ENCODE results near the gene HMGA1. TPM values are rescaled to one million over a fixed set of nuclear protein-coding genes. Genes with fewer than 3 reads are reported as not detected.

Gene HMGA1
- total and polyA plus RNA-seq, 10 of the 15 experiments (the other 5 are each of a cell fraction or from before 2014, with no cell fraction given): 13.4 to 885 (median 508) TPM

DNA sequence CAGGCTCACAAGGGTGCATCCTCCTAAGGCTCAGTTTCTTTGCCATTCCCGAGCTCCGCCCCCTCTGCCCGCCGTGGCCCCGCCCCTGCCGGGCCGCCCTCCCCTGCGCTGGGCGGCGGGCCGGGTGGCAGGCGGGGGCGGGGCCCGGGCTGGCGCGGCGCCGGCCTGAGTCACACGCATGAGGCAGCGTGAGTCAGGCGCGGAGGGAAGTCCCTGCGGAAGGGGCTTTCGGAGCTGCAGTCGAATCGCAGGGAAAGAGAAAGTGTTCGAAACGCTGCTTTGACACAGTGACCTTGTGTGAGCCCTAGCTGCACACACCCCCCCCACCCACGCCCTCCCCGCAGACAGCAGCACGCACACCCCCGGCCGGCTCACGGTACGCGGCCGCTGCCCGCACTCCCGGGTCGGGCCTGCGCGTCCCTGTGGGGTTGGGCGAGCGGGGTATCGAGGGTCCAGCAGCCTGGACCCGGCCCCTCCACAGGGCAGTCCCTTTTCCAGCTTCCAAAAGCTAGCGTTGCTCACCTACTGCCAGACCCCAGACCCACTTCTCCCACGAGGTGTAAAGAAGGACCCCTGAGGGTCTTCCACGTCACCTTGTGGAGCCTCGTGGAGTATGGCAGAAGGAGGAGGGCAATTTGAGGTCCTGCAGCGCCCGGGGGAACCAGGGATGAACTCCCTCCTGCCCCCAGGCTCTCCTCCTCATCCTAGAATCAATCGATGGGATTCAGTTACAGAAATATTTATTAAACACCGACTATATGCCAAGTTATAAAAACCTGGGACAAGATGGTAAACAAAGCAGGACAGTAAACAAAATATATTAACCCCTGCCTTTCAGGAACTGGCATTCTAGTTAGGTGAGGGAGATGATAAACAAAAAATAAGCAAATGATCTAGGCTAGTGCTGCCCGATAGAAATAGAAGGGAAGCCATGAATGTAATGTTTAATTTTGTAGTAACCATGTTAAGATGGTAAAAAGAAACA is 12.4 kb upstream of the HMGA1 start (continued):
- TF ChIP-seq EZH2 (IDR thresholded peaks at IDR 0.05; ENCODE audit: borderline replicate concordance, control insufficient read depth, low read depth, low read length): no peak
- 0 out of 2 replicates have a peak, but pooled peaks have one; percentile 66 for TF ChIP-seq LARP7 (IDR thresholded peaks at IDR 0.05)
- TF ChIP-seq MEF2A (IDR thresholded peaks at IDR 0.05; ENCODE audit: insufficient read depth, low read depth, low read length): 0 out of 2 replicates have a peak, but pooled peaks have one; percentile 42
- peak; percentile 55; the same call in 1 of the 3 replicates for TF ChIP-seq POU2F2 (IDR thresholded peaks at IDR 0.05; ENCODE audit: borderline replicate concordance, low read depth, low read length)
- TF ChIP-seq, protein P1, sequence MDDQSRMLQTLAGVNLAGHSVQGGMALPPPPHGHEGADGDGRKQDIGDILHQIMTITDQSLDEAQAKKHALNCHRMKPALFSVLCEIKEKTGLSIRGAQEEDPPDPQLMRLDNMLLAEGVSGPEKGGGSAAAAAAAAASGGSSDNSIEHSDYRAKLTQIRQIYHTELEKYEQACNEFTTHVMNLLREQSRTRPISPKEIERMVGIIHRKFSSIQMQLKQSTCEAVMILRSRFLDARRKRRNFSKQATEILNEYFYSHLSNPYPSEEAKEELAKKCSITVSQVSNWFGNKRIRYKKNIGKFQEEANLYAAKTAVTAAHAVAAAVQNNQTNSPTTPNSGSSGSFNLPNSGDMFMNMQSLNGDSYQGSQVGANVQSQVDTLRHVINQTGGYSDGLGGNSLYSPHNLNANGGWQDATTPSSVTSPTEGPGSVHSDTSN (IDR thresholded peaks at IDR 0.05; ENCODE audit: insufficient replicate concordance, low read depth, low read length): no peak
- TF ChIP-seq DPF2 (IDR thresholded peaks at IDR 0.05): peak; percentile 90
- TF ChIP-seq ETV6 (conservative IDR thresholded peaks at IDR 0.05 in 1 of 2, IDR thresholded peaks at IDR 0.05 in 1 of 2; ENCODE audit: borderline replicate concordance in 1 of 2, low read depth in 1 of 2): 0 out of 4 replicates have a peak, but pooled peaks of 1 of the 2 experiments have one; percentile 31
- TF ChIP-seq EGR1 (IDR thresholded peaks at IDR 0.05; ENCODE audit: borderline replicate concordance in 1 of 2, low read depth in 2 of 2, low read length in 2 of 2): peak in 1 of 2 experiments; percentile 97; a peak in 2 of 3 replicates
- TF ChIP-seq, protein P2, sequence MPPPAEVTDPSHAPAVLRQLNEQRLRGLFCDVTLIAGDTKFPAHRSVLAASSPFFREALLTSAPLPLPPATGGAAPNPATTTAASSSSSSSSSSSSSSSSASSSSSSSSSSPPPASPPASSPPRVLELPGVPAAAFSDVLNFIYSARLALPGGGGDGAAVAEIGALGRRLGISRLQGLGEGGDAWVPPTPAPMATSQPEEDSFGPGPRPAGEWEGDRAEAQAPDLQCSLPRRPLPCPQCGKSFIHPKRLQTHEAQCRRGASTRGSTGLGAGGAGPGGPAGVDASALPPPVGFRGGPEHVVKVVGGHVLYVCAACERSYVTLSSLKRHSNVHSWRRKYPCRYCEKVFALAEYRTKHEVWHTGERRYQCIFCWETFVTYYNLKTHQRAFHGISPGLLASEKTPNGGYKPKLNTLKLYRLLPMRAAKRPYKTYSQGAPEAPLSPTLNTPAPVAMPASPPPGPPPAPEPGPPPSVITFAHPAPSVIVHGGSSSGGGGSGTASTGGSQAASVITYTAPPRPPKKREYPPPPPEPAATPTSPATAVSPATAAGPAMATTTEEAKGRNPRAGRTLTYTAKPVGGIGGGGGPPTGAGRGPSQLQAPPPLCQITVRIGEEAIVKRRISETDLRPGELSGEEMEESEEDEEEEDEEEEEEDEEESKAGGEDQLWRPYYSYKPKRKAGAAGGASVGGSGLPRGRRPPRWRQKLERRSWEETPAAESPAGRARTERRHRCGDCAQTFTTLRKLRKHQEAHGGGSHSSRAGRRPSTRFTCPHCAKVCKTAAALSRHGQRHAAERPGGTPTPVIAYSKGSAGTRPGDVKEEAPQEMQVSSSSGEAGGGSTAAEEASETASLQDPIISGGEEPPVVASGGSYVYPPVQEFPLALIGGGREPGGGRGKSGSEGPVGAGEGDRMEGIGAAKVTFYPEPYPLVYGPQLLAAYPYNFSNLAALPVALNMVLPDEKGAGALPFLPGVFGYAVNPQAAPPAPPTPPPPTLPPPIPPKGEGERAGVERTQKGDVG (CRISPR knock-in tag; IDR thresholded peaks at IDR 0.05): no peak
- TF ChIP-seq, protein P3, sequence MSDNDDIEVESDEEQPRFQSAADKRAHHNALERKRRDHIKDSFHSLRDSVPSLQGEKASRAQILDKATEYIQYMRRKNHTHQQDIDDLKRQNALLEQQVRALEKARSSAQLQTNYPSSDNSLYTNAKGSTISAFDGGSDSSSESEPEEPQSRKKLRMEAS (IDR thresholded peaks at IDR 0.05; ENCODE audit: low read depth, low read length): peak; percentile 34; the same call in 1 of the 2 replicates
- no peak for TF ChIP-seq YBX1 (IDR thresholded peaks at IDR 0.05)
- TF ChIP-seq ZNF622 (IDR thresholded peaks at IDR 0.05): no peak
- no peak for TF ChIP-seq SUZ12 (IDR thresholded peaks at IDR 0.05; ENCODE audit: unreplicated experiment)
- TF ChIP-seq, protein P4, sequence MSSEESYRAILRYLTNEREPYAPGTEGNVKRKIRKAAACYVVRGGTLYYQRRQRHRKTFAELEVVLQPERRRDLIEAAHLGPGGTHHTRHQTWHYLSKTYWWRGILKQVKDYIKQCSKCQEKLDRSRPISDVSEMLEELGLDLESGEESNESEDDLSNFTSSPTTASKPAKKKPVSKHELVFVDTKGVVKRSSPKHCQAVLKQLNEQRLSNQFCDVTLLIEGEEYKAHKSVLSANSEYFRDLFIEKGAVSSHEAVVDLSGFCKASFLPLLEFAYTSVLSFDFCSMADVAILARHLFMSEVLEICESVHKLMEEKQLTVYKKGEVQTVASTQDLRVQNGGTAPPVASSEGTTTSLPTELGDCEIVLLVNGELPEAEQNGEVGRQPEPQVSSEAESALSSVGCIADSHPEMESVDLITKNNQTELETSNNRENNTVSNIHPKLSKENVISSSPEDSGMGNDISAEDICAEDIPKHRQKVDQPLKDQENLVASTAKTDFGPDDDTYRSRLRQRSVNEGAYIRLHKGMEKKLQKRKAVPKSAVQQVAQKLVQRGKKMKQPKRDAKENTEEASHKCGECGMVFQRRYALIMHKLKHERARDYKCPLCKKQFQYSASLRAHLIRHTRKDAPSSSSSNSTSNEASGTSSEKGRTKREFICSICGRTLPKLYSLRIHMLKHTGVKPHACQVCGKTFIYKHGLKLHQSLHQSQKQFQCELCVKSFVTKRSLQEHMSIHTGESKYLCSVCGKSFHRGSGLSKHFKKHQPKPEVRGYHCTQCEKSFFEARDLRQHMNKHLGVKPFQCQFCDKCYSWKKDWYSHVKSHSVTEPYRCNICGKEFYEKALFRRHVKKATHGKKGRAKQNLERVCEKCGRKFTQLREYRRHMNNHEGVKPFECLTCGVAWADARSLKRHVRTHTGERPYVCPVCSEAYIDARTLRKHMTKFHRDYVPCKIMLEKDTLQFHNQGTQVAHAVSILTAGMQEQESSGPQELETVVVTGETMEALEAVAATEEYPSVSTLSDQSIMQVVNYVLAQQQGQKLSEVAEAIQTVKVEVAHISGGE (CRISPR knock-in tag; IDR thresholded peaks at IDR 0.05): no peak
- TF ChIP-seq PAX5 (IDR thresholded peaks at IDR 0.05; ENCODE audit: borderline replicate concordance, low read depth, low read length): peak; percentile 79; the same call in 1 of the 2 replicates
- no peak for TF ChIP-seq NFYB (IDR thresholded peaks at IDR 0.05; ENCODE audit: insufficient read depth, low read depth, low read length)
- TF ChIP-seq RAD21 (IDR thresholded peaks at IDR 0.05; ENCODE audit: insufficient read depth, low read depth, low read length): no peak
- TF ChIP-seq TAF1 (IDR thresholded peaks at IDR 0.05; ENCODE audit: borderline replicate concordance, low read depth, low read length): peak; percentile 49; the same call in 1 of the 2 replicates
- TF ChIP-seq POLR2AphosphoS5 (IDR thresholded peaks at IDR 0.05; ENCODE audit: low read length): peak; percentile 63; the same call in 1 of the 2 replicates
- peak; percentile 72 for TF ChIP-seq SMARCA5 (IDR thresholded peaks at IDR 0.05)

All from GM12878 (cell line).